ENCODE data around the gene LIPE. TPM values are rescaled to one million over a fixed set of nuclear protein-coding genes. Genes with fewer than 3 reads are reported as not detected.

The LIPE gene
- total RNA-seq, 4 donors from 2014 or later = 9.5 to 26.0 TPM; not detected in 2

DNA sequence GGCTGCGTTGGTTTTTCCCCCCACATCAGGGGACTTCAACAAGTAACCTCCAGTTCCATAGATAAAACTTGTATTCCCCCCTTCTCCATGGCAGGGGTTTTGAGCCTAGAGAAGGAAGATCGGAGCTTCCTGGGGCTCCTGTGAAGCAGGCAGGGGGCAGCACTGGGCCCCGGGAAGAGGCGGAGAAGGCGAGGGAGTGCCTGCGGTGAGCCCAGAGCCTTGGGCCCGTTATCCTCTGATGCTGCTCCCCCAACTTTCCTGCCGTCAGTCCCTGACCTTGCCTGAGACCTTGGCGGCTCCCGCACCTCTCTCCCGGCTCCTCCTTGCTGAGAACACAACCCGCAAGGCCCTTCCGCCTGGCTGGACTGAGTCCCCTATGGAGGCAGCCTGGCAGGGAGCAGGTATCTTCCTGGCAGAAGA is 2.5 kb downstream of the LIPE start:
- Histone ChIP-seq H3K4me1 (peaks cover 0 to 6% of the 10 kb centered on the region in 2 donors), H3K36me3 (no peaks in the 10 kb centered on the region), H3K27ac (no peak overlapping the region), H3K9me3 (no peaks in the 10 kb centered on the region), H3K27me3 (no peaks in the 10 kb centered on the region), H3K4me3 (no peak overlapping the region)
- no peak for DNase-seq
- intact Hi-C loops (cut with DNase I; ENCODE audit: low total_unique reads) = no loop called here
- TF ChIP-seq, protein P1, sequence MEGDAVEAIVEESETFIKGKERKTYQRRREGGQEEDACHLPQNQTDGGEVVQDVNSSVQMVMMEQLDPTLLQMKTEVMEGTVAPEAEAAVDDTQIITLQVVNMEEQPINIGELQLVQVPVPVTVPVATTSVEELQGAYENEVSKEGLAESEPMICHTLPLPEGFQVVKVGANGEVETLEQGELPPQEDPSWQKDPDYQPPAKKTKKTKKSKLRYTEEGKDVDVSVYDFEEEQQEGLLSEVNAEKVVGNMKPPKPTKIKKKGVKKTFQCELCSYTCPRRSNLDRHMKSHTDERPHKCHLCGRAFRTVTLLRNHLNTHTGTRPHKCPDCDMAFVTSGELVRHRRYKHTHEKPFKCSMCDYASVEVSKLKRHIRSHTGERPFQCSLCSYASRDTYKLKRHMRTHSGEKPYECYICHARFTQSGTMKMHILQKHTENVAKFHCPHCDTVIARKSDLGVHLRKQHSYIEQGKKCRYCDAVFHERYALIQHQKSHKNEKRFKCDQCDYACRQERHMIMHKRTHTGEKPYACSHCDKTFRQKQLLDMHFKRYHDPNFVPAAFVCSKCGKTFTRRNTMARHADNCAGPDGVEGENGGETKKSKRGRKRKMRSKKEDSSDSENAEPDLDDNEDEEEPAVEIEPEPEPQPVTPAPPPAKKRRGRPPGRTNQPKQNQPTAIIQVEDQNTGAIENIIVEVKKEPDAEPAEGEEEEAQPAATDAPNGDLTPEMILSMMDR (IDR thresholded peaks at IDR 0.05) = no peak
- TF ChIP-seq POLR2A (IDR thresholded peaks at IDR 0.05) = no peak

DNA sequence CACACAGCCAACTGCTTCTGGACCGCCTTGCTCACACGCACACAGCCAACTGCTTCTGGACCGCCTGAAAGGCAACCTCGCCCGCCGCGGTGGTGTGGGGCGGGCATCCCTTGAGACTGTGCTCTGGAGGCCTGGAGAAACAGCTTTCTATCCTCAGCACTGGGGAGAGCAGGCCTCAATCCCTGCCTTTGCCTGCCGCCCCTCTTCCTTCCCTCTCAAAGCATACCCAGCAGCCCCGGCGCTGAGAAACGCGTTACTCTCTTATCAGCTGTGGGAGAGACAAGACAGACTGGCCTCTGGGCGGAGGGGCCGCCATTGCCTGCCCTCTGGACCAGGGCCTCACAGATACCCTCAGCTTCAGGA is 2.9 kb downstream of the LIPE start:
- no peak overlapping the region for H3K4me3 ChIP-seq
- no peaks in the 10 kb centered on the region for H3K36me3 ChIP-seq
- no peak for DNase-seq
- H3K27me3 ChIP-seq = no peaks in the 10 kb centered on the region
- peak overlapping the region in 1 of 2 donors; percentile 60 for H3K27ac ChIP-seq
- TF ChIP-seq POLR2A (IDR thresholded peaks at IDR 0.05) = no peak
- TF ChIP-seq, protein P1 (IDR thresholded peaks at IDR 0.05) = no peak
- no peaks in the 10 kb centered on the region for H3K9me3 ChIP-seq
- intact Hi-C loops (cut with DNase I; ENCODE audit: low total_unique reads) = no loop called here
- H3K4me1 ChIP-seq = peaks cover 0 to 6% of the 10 kb centered on the region in 2 donors

- intact Hi-C loops (cut with DNase I; ENCODE audit: low total_unique reads) = no loop called here
- H3K9me3 ChIP-seq = no peaks in the 10 kb centered on the region
- peak overlapping the region; percentile 37 to 51 for H3K4me3 ChIP-seq
- H3K27me3 ChIP-seq = no peaks in the 10 kb centered on the region
- peak; percentile 46 to 61 for TF ChIP-seq POLR2A (IDR thresholded peaks at IDR 0.05)
- TF ChIP-seq, protein P1 (IDR thresholded peaks at IDR 0.05) = no peak
- DNase-seq = peak; percentile 69 to 84
- H3K4me1 ChIP-seq = peaks cover 0 to 6% of the 10 kb centered on the region in 2 donors
- H3K27ac ChIP-seq = peak overlapping the region; percentile 45 to 60
- H3K36me3 ChIP-seq = no peaks in the 10 kb centered on the region
Observed at GRCh38 chr19:42423462-42424344, 3.5 kb downstream of the LIPE start.

GRCh38 chr19:42422901-42423461 is 4.2 kb downstream of the LIPE start:
- H3K4me1 ChIP-seq = peaks cover 0 to 6% of the 10 kb centered on the region in 2 donors
- peak overlapping the region; percentile 45 to 60 for H3K27ac ChIP-seq
- no peak for TF ChIP-seq POLR2A (IDR thresholded peaks at IDR 0.05)
- TF ChIP-seq, protein P1 (IDR thresholded peaks at IDR 0.05) = no peak
- no peak for DNase-seq
- H3K9me3 ChIP-seq = no peaks in the 10 kb centered on the region
- H3K4me3 ChIP-seq = peak overlapping the region; percentile 37 to 51
- H3K36me3 ChIP-seq = no peaks in the 10 kb centered on the region
- intact Hi-C loops (cut with DNase I; ENCODE audit: low total_unique reads) = no loop called here
- no peaks in the 10 kb centered on the region for H3K27me3 ChIP-seq

Data from uterus (tissue), 4 donors.